ENCODE results near the gene PRIMPOL.

Gene PRIMPOL

GRCh38 chr4:184705692-184706091, 56.2 kb downstream of the PRIMPOL start:
- TF ChIP-seq CTCF (IDR thresholded peaks at IDR 0.05; ENCODE audit: control insufficient read depth, insufficient read depth, low read depth, low read length, missing control alignments), result no peak
- no peak for DNase-seq (ENCODE audit: low read depth)
- no peak overlapping the region for H3K4me3 ChIP-seq (ENCODE audit: control insufficient read depth, low read depth, low read length)

- H3K4me3 ChIP-seq (ENCODE audit: control insufficient read depth, low read depth, low read length), result no peak overlapping the region
- no peak for TF ChIP-seq CTCF (IDR thresholded peaks at IDR 0.05; ENCODE audit: control insufficient read depth, insufficient read depth, low read depth, low read length, missing control alignments)
- DNase-seq (ENCODE audit: low read depth), result no peak
Observed at GRCh38 chr4:184706453-184706852, 56.9 kb downstream of the PRIMPOL start.

DNA sequence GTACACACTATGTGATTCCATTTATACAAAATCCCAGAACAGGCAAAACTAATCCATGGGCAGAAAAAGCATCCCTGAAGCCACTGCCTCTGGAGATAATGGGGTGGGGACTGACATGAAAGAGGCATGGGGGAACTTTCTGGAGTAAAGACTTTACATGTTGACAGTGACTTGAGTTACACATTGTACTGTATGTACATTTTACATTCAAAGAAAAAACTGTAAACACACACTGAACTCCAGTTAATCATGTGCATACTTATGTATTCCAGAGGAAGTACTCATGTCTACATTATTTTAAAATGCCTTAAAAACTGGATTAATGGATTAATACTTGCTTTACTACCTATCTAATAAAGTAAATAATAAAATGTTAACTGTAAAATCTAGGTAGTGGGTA, 62.8 kb downstream of the PRIMPOL start:
- no peak for TF ChIP-seq CTCF (IDR thresholded peaks at IDR 0.05; ENCODE audit: control insufficient read depth, insufficient read depth, low read depth, low read length, missing control alignments)
- no peak for DNase-seq (ENCODE audit: low read depth)
- no peak overlapping the region for H3K4me3 ChIP-seq (ENCODE audit: control insufficient read depth, low read depth, low read length)

- no peak overlapping the region for H3K4me3 ChIP-seq (ENCODE audit: control insufficient read depth, low read depth, low read length)
- TF ChIP-seq CTCF (IDR thresholded peaks at IDR 0.05; ENCODE audit: control insufficient read depth, insufficient read depth, low read depth, low read length, missing control alignments), result no peak
- no peak for DNase-seq (ENCODE audit: low read depth)
Observed at GRCh38 chr4:184713887-184714286, 64.3 kb downstream of the PRIMPOL start.

- DNase-seq (ENCODE audit: low read depth), result no peak
- H3K4me3 ChIP-seq (ENCODE audit: control insufficient read depth, low read depth, low read length), result no peak overlapping the region
- no peak for TF ChIP-seq CTCF (IDR thresholded peaks at IDR 0.05; ENCODE audit: control insufficient read depth, insufficient read depth, low read depth, low read length, missing control alignments)
Observed at GRCh38 chr4:184715526-184715925, 66.0 kb downstream of the PRIMPOL start.

GRCh38 chr4:184719407-184719806, 69.9 kb downstream of the PRIMPOL start:
- H3K4me3 ChIP-seq (ENCODE audit: control insufficient read depth, low read depth, low read length), result no peak overlapping the region
- no peak for TF ChIP-seq CTCF (IDR thresholded peaks at IDR 0.05; ENCODE audit: control insufficient read depth, insufficient read depth, low read depth, low read length, missing control alignments)
- DNase-seq (ENCODE audit: low read depth), result no peak

DNA sequence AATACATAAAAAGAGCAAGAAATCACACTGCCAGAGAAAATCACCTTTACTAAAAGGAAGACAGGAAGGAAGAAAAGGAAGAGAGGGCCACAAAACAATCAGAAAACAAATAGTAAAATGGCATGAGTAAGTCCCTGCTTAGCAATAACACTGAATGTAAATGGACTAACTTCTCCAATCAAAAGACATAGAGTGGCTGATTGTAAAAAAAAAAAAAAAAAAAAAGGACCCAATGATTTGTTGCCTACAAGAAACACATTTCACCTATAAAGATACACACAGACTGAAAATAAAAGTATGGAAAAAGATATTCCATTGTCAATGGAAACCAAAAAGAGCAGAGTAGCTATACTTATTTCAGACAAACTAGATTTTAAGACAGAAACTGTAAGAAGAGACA, 71.7 kb downstream of the PRIMPOL start:
- no peak overlapping the region for H3K4me3 ChIP-seq (ENCODE audit: control insufficient read depth, low read depth, low read length)
- no peak for DNase-seq (ENCODE audit: low read depth)
- no peak for TF ChIP-seq CTCF (IDR thresholded peaks at IDR 0.05; ENCODE audit: control insufficient read depth, insufficient read depth, low read depth, low read length, missing control alignments)

Data from AG09309 (cell line).